CD4-positive, CD25-positive, alpha-beta regulatory T cell (primary cell): ENCODE measurements around the gene SOHLH2. TPM values are rescaled to one million over a fixed set of nuclear protein-coding genes. Genes with fewer than 3 reads are reported as not detected.

Experiments
- ATAC-seq, 2 donors: fragments of 150-1000 bp; cut with Tn5 transposase; one replicate each; pipeline ENCODE4 v1.10.0; 2021; ENCODE audit warnings: low read depth in 2 of 2, moderate number of reproducible peaks in 2 of 2, moderate library complexity in 1 of 2
- DNase-seq, 3 donors: peaks; one replicate each; pipeline versions ENCODE4 v3.0.0 to v3.0.0-alpha.2; 2012 to 2022; ENCODE audit warnings: mixed read lengths in 1 of 3
- H3K27ac ChIP-seq: one replicate; pipeline ENCODE4 v1.7.0; 2013; ENCODE audit warnings: mild to moderate bottlenecking, low read length; ENCODE audit not compliant: insufficient read depth, poor library complexity, severe bottlenecking
- H3K27me3 ChIP-seq: one replicate; pipeline ENCODE4 v1.7.0; 2013; ENCODE audit warnings: low read length; ENCODE audit not compliant: control insufficient read depth, insufficient read depth
- H3K36me3 ChIP-seq: one replicate; pipeline ENCODE4 v1.7.0; 2013; ENCODE audit warnings: mild to moderate bottlenecking, low read length, moderate library complexity; ENCODE audit not compliant: control insufficient read depth, insufficient read depth
- H3K4me1 ChIP-seq: 2 replicates; pipeline ENCODE4 v1.7.0; 2013; ENCODE audit warnings: mild to moderate bottlenecking, low read length; ENCODE audit not compliant: insufficient read depth, control insufficient read depth, poor library complexity, severe bottlenecking
- H3K4me3 ChIP-seq: one replicate; pipeline ENCODE4 v1.7.0; 2013; ENCODE audit warnings: low read depth, mild to moderate bottlenecking, low read length, moderate library complexity
- H3K9me3 ChIP-seq, 2 experiments: 1 replicate in 1 of 2; 2 replicates in 1 of 2; pipeline ENCODE4 v1.7.0; 2013; ENCODE audit warnings: low read length in 2 of 2, mild to moderate bottlenecking in 1 of 2, moderate library complexity in 1 of 2; ENCODE audit not compliant: control insufficient read depth in 2 of 2
- H3K27ac Mint-ChIP-seq, 3 donors: one replicate each; pipeline ENCODE4 v1.8.0; 2020 to 2022; ENCODE audit warnings: mild to moderate bottlenecking in 3 of 3, mixed read lengths in 3 of 3, moderate library complexity in 2 of 3
- H3K27me3 Mint-ChIP-seq: one replicate; pipeline ENCODE4 v1.8.0; 2022; ENCODE audit warnings: mild to moderate bottlenecking, mixed read lengths
- H3K36me3 Mint-ChIP-seq: one replicate; pipeline ENCODE4 v1.8.0; 2020; ENCODE audit warnings: mixed read lengths
- H3K4me1 Mint-ChIP-seq, 4 donors: one replicate each; pipeline ENCODE4 v1.8.0; 2020 to 2022; ENCODE audit warnings: mixed read lengths in 4 of 4, mild to moderate bottlenecking in 1 of 4
- H3K4me3 Mint-ChIP-seq, 4 donors: one replicate each; pipeline ENCODE4 v1.8.0; 2020 to 2022; ENCODE audit warnings: mild to moderate bottlenecking in 4 of 4, mixed read lengths in 4 of 4, moderate library complexity in 3 of 4
- H3K9me3 Mint-ChIP-seq, 7 donors: one replicate each; pipeline ENCODE4 v1.8.0; 2020 to 2022; ENCODE audit warnings: mixed read lengths in 7 of 7, mild to moderate bottlenecking in 3 of 7, moderate library complexity in 2 of 7
- polyA plus RNA-seq, 4 donors: library from polyadenylated mRNA; unstranded; fragments of 300-500 nt; fragmentation: Illumina TruSeq; gene quantifications; one replicate each; pipeline ENCODE4 v1.2.3, GENCODE V29; 2021
- total RNA-seq: library from RNA; stranded (reverse); gene quantifications from one replicate; pipeline ENCODE4 v1.2.3, GENCODE V29; 2022

Gene SOHLH2
- total RNA-seq (not detected), polyA plus RNA-seq (not detected)

GRCh38 chr13:36214163-36214921 lies at the start of gene SOHLH2:
Gene SOHLH2 (minus strand): TSS chr13:36214556. CDS start chr13:36214526, 30 bp downstream.
- no peak within 1 kb of the TSS for H3K4me3 Mint-ChIP-seq
- Histone ChIP-seq H3K4me1 (no peaks in the 10 kb centered on the region), H3K27ac (no peak within 1 kb of the TSS), H3K36me3 (no peaks in the 10 kb centered on the region), H3K27me3 (no peaks in the 10 kb centered on the region), H3K4me3 (no peak within 1 kb of the TSS), H3K9me3 (no peaks in the 10 kb centered on the region)
- peaks cover 0 to 4% (median 2%) of the 10 kb centered on the region in 7 donors for H3K9me3 Mint-ChIP-seq
- H3K27me3 Mint-ChIP-seq, result no peaks in the 10 kb centered on the region
- H3K27ac Mint-ChIP-seq, result no peak within 1 kb of the TSS
- no peak for ATAC-seq
- H3K4me1 Mint-ChIP-seq, result no peaks in the 10 kb centered on the region
- DNase-seq, result no peak
- H3K36me3 Mint-ChIP-seq, result no peaks in the 10 kb centered on the region

- Histone ChIP-seq H3K4me3 (no peak overlapping the region), H3K27me3 (peaks cover 3% of the 10 kb centered on the region), H3K36me3 (no peaks in the 10 kb centered on the region), H3K27ac (no peak overlapping the region), H3K9me3 (no peaks in the 10 kb centered on the region), H3K4me1 (no peaks in the 10 kb centered on the region)
- ATAC-seq (no peak), DNase-seq (no peak)
- Mint-ChIP-seq H3K4me3 (no peak overlapping the region), H3K4me1 (no peaks in the 10 kb centered on the region), H3K9me3 (peaks cover 0 to 12% (median 0%) of the 10 kb centered on the region in 7 donors), H3K27ac (no peak overlapping the region), H3K27me3 (no peaks in the 10 kb centered on the region), H3K36me3 (no peaks in the 10 kb centered on the region)
These were observed 47.6 kb upstream of the SOHLH2 start for GRCh38 chr13:36261976-36262375.

- Histone ChIP-seq H3K4me3 (no peak overlapping the region), H3K27me3 (no peaks in the 10 kb centered on the region), H3K4me1 (no peaks in the 10 kb centered on the region), H3K36me3 (no peaks in the 10 kb centered on the region), H3K9me3 (no peaks in the 10 kb centered on the region), H3K27ac (no peak overlapping the region)
- DNase-seq (no peak), ATAC-seq (no peak)
- H3K27me3 Mint-ChIP-seq, result no peaks in the 10 kb centered on the region
- H3K36me3 Mint-ChIP-seq, result no peaks in the 10 kb centered on the region
- no peaks in the 10 kb centered on the region for H3K4me1 Mint-ChIP-seq
- no peak overlapping the region for H3K4me3 Mint-ChIP-seq
- no peak overlapping the region for H3K27ac Mint-ChIP-seq
- H3K9me3 Mint-ChIP-seq, result peaks cover 0 to 12% (median 0%) of the 10 kb centered on the region in 7 donors
These were observed 46.7 kb upstream of the SOHLH2 start for GRCh38 chr13:36261011-36261410.

GRCh38 chr13:36259361-36260137 lies 45.2 kb upstream of the SOHLH2 start:
- no peak overlapping the region for H3K27ac Mint-ChIP-seq
- Histone ChIP-seq H3K27me3 (no peaks in the 10 kb centered on the region), H3K36me3 (no peaks in the 10 kb centered on the region), H3K4me3 (no peak overlapping the region), H3K4me1 (no peaks in the 10 kb centered on the region), H3K9me3 (no peaks in the 10 kb centered on the region), H3K27ac (no peak overlapping the region)
- peaks cover 0 to 14% (median 0%) of the 10 kb centered on the region in 7 donors for H3K9me3 Mint-ChIP-seq
- H3K4me3 Mint-ChIP-seq, result no peak overlapping the region
- no peaks in the 10 kb centered on the region for H3K36me3 Mint-ChIP-seq
- no peaks in the 10 kb centered on the region for H3K27me3 Mint-ChIP-seq
- DNase-seq (no peak), ATAC-seq (no peak)
- H3K4me1 Mint-ChIP-seq, result no peaks in the 10 kb centered on the region

- no peak overlapping the region for H3K27ac Mint-ChIP-seq
These were observed 44.5 kb upstream of the SOHLH2 start for GRCh38 chr13:36258831-36259230.

GRCh38 chr13:36251526-36251925 lies 37.2 kb upstream of the SOHLH2 start:
- Mint-ChIP-seq H3K4me3 (no peak overlapping the region), H3K27ac (no peak overlapping the region), H3K4me1 (no peaks in the 10 kb centered on the region), H3K9me3 (peaks cover 0 to 4% (median 0%) of the 10 kb centered on the region in 7 donors), H3K36me3 (no peaks in the 10 kb centered on the region), H3K27me3 (no peaks in the 10 kb centered on the region)
- no peaks in the 10 kb centered on the region for H3K9me3 ChIP-seq
- ATAC-seq (no peak), DNase-seq (no peak)
- no peak overlapping the region for H3K27ac ChIP-seq
- no peak overlapping the region for H3K4me3 ChIP-seq
- H3K36me3 ChIP-seq, result no peaks in the 10 kb centered on the region
- no peaks in the 10 kb centered on the region for H3K27me3 ChIP-seq
- no peaks in the 10 kb centered on the region for H3K4me1 ChIP-seq

More at GRCh38 chr13:36258831-36259230, 44.5 kb upstream of the SOHLH2 start:
- H3K4me3 Mint-ChIP-seq, result no peak overlapping the region
- peaks cover 0 to 14% (median 0%) of the 10 kb centered on the region in 7 donors for H3K9me3 Mint-ChIP-seq
- no peaks in the 10 kb centered on the region for H3K36me3 Mint-ChIP-seq
- no peaks in the 10 kb centered on the region for H3K27me3 Mint-ChIP-seq
- no peaks in the 10 kb centered on the region for H3K9me3 ChIP-seq
- H3K36me3 ChIP-seq, result no peaks in the 10 kb centered on the region
- no peak overlapping the region for H3K4me3 ChIP-seq
- no peak overlapping the region for H3K27ac ChIP-seq
- no peaks in the 10 kb centered on the region for H3K4me1 ChIP-seq
- no peaks in the 10 kb centered on the region for H3K4me1 Mint-ChIP-seq
- H3K27me3 ChIP-seq, result no peaks in the 10 kb centered on the region
- ATAC-seq (no peak), DNase-seq (no peak)

GRCh38 chr13:36251017-36251416 lies 36.7 kb upstream of the SOHLH2 start:
- H3K27me3 Mint-ChIP-seq, result no peaks in the 10 kb centered on the region
- no peaks in the 10 kb centered on the region for H3K36me3 Mint-ChIP-seq
- Histone ChIP-seq H3K9me3 (no peaks in the 10 kb centered on the region), H3K4me3 (no peak overlapping the region), H3K4me1 (no peaks in the 10 kb centered on the region), H3K27ac (no peak overlapping the region), H3K36me3 (no peaks in the 10 kb centered on the region), H3K27me3 (no peaks in the 10 kb centered on the region)
- ATAC-seq (no peak), DNase-seq (no peak)
- H3K27ac Mint-ChIP-seq, result no peak overlapping the region
- H3K4me3 Mint-ChIP-seq, result no peak overlapping the region
- H3K9me3 Mint-ChIP-seq, result peaks cover 0 to 4% (median 0%) of the 10 kb centered on the region in 7 donors
- H3K4me1 Mint-ChIP-seq, result no peaks in the 10 kb centered on the region
